ENCODE results near the gene BTBD17.

DNA sequence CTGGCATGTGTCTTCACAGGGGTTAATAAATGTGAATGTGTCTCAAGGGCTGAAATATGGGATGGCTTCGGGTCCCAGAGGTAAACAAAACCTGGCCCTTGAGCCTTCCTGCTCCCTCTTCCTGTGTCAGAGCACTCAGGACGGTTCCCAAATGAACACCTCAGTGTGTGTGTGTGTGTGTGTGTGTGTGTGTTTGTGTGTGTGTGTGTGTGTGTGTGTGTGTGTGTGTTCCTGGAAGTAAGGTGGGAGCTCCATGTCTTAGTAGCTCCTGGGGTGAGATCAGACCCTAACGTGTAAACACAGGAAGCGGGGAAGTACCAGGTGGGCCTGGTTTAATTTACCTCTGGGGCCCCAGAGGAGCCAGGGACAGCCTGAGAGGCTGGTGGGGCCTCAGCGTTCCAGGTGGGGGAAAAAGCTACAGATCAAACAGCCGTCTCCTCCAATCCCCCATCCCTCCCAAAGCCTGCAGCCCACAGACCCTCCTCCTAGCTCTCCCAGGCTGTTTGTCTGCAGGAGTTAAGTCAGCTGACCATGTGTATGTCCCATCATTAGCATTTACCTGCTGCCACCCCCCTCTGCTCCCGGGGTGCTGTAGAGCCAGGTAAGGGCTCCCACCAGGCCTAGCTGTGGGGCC is 29.5 kb downstream of the BTBD17 start:
- TF ChIP-seq CTCF (IDR thresholded peaks at IDR 0.05) (no peak), ELF1 (IDR thresholded peaks at IDR 0.05) (no peak), SMC3 (IDR thresholded peaks at IDR 0.05; ENCODE audit: low read depth, low read length) (no peak), FOXM1 (IDR thresholded peaks at IDR 0.05; ENCODE audit: low read depth) (no peak), EP300 (IDR thresholded peaks at IDR 0.05; ENCODE audit: borderline replicate concordance in 1 of 2, low read depth in 1 of 2, low read length in 1 of 2) (no peak)
